Measurements from ENCODE around the gene JARID2. TPM values are rescaled to one million over a fixed set of nuclear protein-coding genes. Genes with fewer than 3 reads are reported as not detected.

Gene JARID2
- total and polyA plus RNA-seq, 9 of the 15 experiments (the other 6 are each of a cell fraction or from before 2014, with no cell fraction given) = 5.0 to 29.0 (median 15.6) TPM

DNA sequence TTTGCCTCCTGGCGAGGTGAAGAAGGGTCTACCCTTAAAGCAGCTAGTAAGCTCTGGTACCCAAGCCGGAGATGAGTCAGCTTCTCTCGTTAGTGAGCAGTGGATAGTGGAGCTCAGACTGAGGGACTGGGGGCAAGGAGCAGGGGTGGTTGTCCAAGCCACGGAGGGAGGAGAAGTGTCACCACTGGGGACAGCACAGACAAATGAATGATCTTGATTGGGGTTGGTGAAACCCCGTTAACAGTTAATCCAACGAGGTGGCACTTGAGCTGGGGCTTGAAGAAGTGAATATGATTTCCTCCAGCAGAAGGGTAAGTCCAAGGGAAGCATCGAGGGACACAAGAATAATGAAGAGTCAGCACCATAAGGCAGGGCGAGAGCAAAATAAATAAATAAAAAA, 43.0 kb downstream of the JARID2 start:
- H3K4me3 ChIP-seq = no peak overlapping the region
- CTCF ChIA-PET (ENCODE audit: low intra/inter-chr PET ratio) = no interaction called here
- peaks cover 18 to 29% of the 10 kb centered on the region in 2 experiments; a peak in 4 of 5 replicates for H3K4me1 ChIP-seq (replicated peaks in 1 of 2; ENCODE audit: control insufficient read depth in 2 of 2, insufficient read depth in 2 of 2, low read length in 2 of 2)
- H4K20me1 ChIP-seq (replicated peaks; ENCODE audit: control insufficient read depth, insufficient read depth, low read length) = peaks cover 27% of the 10 kb centered on the region
- no peak overlapping the region; the same call in 1 of the 2 replicates for H3K4me2 ChIP-seq (ENCODE audit: insufficient read depth, low read length)
- H3K27me3 ChIP-seq (ENCODE audit: control insufficient read depth in 2 of 2, insufficient read depth in 2 of 2, low read length in 2 of 2) = no peaks in the 10 kb centered on the region
- H2AFZ ChIP-seq (ENCODE audit: low read depth, low read length) = no peak overlapping the region
- H3K79me2 ChIP-seq (ENCODE audit: control insufficient read depth, insufficient read depth, low read length) = peaks cover 93% of the 10 kb centered on the region
- no TSS peak for BruUV-seq (replicated peaks)
- ATAC-seq (peak; percentile 86), FAIRE-seq (peak; percentile 76), DNase-seq (ENCODE audit: extremely low read depth in 1 of 4, low spot score in 3 of 4) (peak; percentile 48 to 73 (median 60))
- H3K9me1 ChIP-seq (ENCODE audit: control insufficient read depth, insufficient read depth, low read length) = no peaks in the 10 kb centered on the region
- H3K36me3 ChIP-seq (ENCODE audit: control insufficient read depth, insufficient read depth, low read length) = no peaks in the 10 kb centered on the region
- 0 out of 3 replicates have a peak overlapping the region, but pooled peaks have one; percentile 35 for H3K27ac ChIP-seq (ENCODE audit: extremely low read depth, low read depth, low read length)
- in situ Hi-C loops (cut with MboI) = no loop called here
- POLR2A ChIA-PET = interaction anchor here (0.6 to 3.9 kb wide), 8 partner anchors 10 to 337 kb away, joined by 3 to 34 read pairs (median 3); no protein-coding TSS in a partner anchor
- 30% methylated on average over 8 of the region's 8 CpGs for WGBS (ENCODE audit: insufficient coverage, low coverage, missing lambda C conversion rate)
- H3K9ac ChIP-seq (ENCODE audit: insufficient read depth in 1 of 2, low read depth in 2 of 2, low read length in 2 of 2) = peak overlapping the region in 1 of 2 experiments; percentile 79; a peak in 1 of 4 replicates
- H3K9me3 ChIP-seq (replicated peaks; ENCODE audit: control insufficient read depth, insufficient read depth, low read depth, low read length) = no peaks in the 10 kb centered on the region
- intact Hi-C loops (cut with micrococcal nuclease) = no loop called here
- TF ChIP-seq ZNF274 (IDR thresholded peaks at IDR 0.05; ENCODE audit: borderline replicate concordance, low read depth, low read length) = no peak
- TF ChIP-seq, protein P1, sequence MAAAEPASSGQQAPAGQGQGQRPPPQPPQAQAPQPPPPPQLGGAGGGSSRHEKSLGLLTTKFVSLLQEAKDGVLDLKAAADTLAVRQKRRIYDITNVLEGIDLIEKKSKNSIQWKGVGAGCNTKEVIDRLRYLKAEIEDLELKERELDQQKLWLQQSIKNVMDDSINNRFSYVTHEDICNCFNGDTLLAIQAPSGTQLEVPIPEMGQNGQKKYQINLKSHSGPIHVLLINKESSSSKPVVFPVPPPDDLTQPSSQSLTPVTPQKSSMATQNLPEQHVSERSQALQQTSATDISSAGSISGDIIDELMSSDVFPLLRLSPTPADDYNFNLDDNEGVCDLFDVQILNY (CRISPR knock-in tag; IDR thresholded peaks at IDR 0.05) = no peak
- TF ChIP-seq NCOA6 (IDR thresholded peaks at IDR 0.05) = no peak
- TF ChIP-seq MNT (conservative IDR thresholded peaks at IDR 0.05) = no peak
- no peak for TF ChIP-seq ZFP30 (CRISPR knock-in tag; IDR thresholded peaks at IDR 0.05; ENCODE audit: borderline replicate concordance)
- no peak for TF ChIP-seq LEF1 (IDR thresholded peaks at IDR 0.05)
- no peak for TF ChIP-seq ZBTB33 (CRISPR knock-in tag; IDR thresholded peaks at IDR 0.05)
- TF ChIP-seq TAF7 (tag; IDR thresholded peaks at IDR 0.05) = no peak
- no peak for TF ChIP-seq ZNF280B (CRISPR knock-in tag; IDR thresholded peaks at IDR 0.05)
- TF ChIP-seq, protein P2, sequence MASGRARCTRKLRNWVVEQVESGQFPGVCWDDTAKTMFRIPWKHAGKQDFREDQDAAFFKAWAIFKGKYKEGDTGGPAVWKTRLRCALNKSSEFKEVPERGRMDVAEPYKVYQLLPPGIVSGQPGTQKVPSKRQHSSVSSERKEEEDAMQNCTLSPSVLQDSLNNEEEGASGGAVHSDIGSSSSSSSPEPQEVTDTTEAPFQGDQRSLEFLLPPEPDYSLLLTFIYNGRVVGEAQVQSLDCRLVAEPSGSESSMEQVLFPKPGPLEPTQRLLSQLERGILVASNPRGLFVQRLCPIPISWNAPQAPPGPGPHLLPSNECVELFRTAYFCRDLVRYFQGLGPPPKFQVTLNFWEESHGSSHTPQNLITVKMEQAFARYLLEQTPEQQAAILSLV (tag; IDR thresholded peaks at IDR 0.05) = no peak
- TF ChIP-seq HNRNPUL1 (IDR thresholded peaks at IDR 0.05; ENCODE audit: low read length) = no peak
- TF ChIP-seq PTBP1 (IDR thresholded peaks at IDR 0.05; ENCODE audit: low read depth, low read length) = no peak
- TF ChIP-seq NKRF (IDR thresholded peaks at IDR 0.05; ENCODE audit: borderline replicate concordance) = no peak; the same call in 1 of the 2 replicates

Data from K562 (cell line).